ENCODE data around the gene CHD8. TPM values are rescaled to one million over a fixed set of nuclear protein-coding genes. Genes with fewer than 3 reads are reported as not detected.

Gene CHD8
- polyA plus RNA-seq, 3 donors: 8.2 to 34.2 (median 15.1) TPM

- DNase-seq: no peak
- peaks cover 64 to 86% of the 10 kb centered on the region in 2 donors for H3K36me3 Mint-ChIP-seq
- H3K4me1 ChIP-seq (ENCODE audit: control insufficient read depth in 1 of 2, insufficient read depth in 2 of 2, low read length in 2 of 2): no peaks in the 10 kb centered on the region
- no peaks in the 10 kb centered on the region for H3K9me3 ChIP-seq (replicated peaks in 1 of 2; ENCODE audit: control insufficient read depth in 1 of 2, insufficient read depth in 1 of 2, low read length in 2 of 2)
- no peak overlapping the region for H3K4me2 ChIP-seq (replicated peaks; ENCODE audit: extremely low read depth, low read length, poor library complexity, severe bottlenecking)
- no CpG with 5 or more reads among the region's 4 CpGs for WGBS (ENCODE audit: insufficient coverage)
- H3K36me3 ChIP-seq (replicated peaks in 1 of 2; ENCODE audit: control insufficient read depth in 1 of 2, insufficient read depth in 2 of 2, low read length in 2 of 2): peaks cover 72 to 89% of the 10 kb centered on the region in 2 donors
- H3K27ac Mint-ChIP-seq: peak overlapping the region in 1 of 7 donors; percentile 27
- H3K4me3 Mint-ChIP-seq: no peak overlapping the region
- H3K9ac ChIP-seq (ENCODE audit: insufficient read depth, low read length, poor library complexity, severe bottlenecking): no peak overlapping the region
- H3K27ac ChIP-seq (ENCODE audit: low read depth in 1 of 2, low read length in 2 of 2): no peak overlapping the region
- peaks cover 25% of the 10 kb centered on the region for H3K79me2 ChIP-seq (ENCODE audit: insufficient read depth, low read length)
- no peaks in the 10 kb centered on the region for H3K27me3 ChIP-seq (ENCODE audit: control insufficient read depth in 2 of 2, insufficient read depth in 2 of 2, low read length in 2 of 2)
- peaks cover 4% of the 10 kb centered on the region for H4K20me1 ChIP-seq (ENCODE audit: insufficient read depth, low read length)
- no peaks in the 10 kb centered on the region for H3K9me3 Mint-ChIP-seq
- intact Hi-C loops (cut with micrococcal nuclease): no loop called here
- no peak overlapping the region for H3K4me3 ChIP-seq (replicated peaks in 1 of 3; ENCODE audit: low read depth in 2 of 3, low read length in 3 of 3)
- H3K27me3 Mint-ChIP-seq (ENCODE audit: low read depth in 3 of 3): peaks cover 0 to 1% (median 0%) of the 10 kb centered on the region in 3 donors
- no peaks in the 10 kb centered on the region for H3K4me1 Mint-ChIP-seq
- H2AFZ ChIP-seq (ENCODE audit: insufficient read depth, low read depth, low read length, poor library complexity, severe bottlenecking): no peak overlapping the region
- TF ChIP-seq, protein P1, sequence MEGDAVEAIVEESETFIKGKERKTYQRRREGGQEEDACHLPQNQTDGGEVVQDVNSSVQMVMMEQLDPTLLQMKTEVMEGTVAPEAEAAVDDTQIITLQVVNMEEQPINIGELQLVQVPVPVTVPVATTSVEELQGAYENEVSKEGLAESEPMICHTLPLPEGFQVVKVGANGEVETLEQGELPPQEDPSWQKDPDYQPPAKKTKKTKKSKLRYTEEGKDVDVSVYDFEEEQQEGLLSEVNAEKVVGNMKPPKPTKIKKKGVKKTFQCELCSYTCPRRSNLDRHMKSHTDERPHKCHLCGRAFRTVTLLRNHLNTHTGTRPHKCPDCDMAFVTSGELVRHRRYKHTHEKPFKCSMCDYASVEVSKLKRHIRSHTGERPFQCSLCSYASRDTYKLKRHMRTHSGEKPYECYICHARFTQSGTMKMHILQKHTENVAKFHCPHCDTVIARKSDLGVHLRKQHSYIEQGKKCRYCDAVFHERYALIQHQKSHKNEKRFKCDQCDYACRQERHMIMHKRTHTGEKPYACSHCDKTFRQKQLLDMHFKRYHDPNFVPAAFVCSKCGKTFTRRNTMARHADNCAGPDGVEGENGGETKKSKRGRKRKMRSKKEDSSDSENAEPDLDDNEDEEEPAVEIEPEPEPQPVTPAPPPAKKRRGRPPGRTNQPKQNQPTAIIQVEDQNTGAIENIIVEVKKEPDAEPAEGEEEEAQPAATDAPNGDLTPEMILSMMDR (IDR thresholded peaks at IDR 0.05): no peak
Measured at GRCh38 chr14:21369949-21370679, 85.8 kb downstream of the CHD8 start.

DNA sequence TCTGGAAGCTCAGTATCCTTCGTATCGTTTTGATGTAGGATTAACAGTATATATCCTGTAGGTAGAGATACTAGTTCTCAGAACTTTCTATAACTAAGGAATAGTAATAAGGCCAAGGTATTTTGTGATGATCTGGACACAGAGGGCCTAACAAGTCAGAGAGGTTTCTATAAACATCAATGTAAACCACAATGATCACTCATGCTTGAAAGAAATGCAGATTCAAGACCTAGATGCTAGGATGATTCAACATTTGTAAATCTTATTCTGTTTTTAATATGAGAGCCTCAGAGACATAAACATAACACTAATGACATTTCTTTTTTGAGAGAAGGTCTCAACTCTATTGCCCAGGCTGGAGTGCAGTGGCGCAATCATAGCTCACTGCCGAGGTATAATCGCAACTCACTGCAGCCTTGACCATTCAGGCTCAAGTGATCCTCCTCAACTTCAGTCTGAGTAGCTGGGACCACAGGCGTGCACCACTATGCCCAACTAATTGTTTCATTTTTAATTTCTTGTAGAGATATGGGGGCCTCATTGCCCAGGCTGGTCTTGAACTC lies 88.3 kb downstream of the CHD8 start:
- Mint-ChIP-seq H3K36me3 (peaks cover 84 to 96% of the 10 kb centered on the region in 2 donors), H3K9me3 (no peaks in the 10 kb centered on the region), H3K27me3 (ENCODE audit: low read depth in 3 of 3) (peaks cover 0 to 2% (median 1%) of the 10 kb centered on the region in 3 donors), H3K4me3 (no peak overlapping the region), H3K27ac (peak overlapping the region in 2 of 7 donors; percentile 20 to 39), H3K4me1 (no peaks in the 10 kb centered on the region)
- no peaks in the 10 kb centered on the region for H4K20me1 ChIP-seq (ENCODE audit: insufficient read depth, low read length)
- peaks cover 94 to 100% of the 10 kb centered on the region in 2 donors for H3K36me3 ChIP-seq (replicated peaks in 1 of 2; ENCODE audit: control insufficient read depth in 1 of 2, insufficient read depth in 2 of 2, low read length in 2 of 2)
- peaks cover 3% of the 10 kb centered on the region for H3K79me2 ChIP-seq (ENCODE audit: insufficient read depth, low read length)
- TF ChIP-seq, protein P1 (IDR thresholded peaks at IDR 0.05): no peak
- no peaks in the 10 kb centered on the region for H3K27me3 ChIP-seq (ENCODE audit: control insufficient read depth in 2 of 2, insufficient read depth in 2 of 2, low read length in 2 of 2)
- no peak overlapping the region for H2AFZ ChIP-seq (ENCODE audit: insufficient read depth, low read depth, low read length, poor library complexity, severe bottlenecking)
- 89% methylated on average over 3 of the region's 6 CpGs for WGBS (ENCODE audit: insufficient coverage)
- H3K27ac ChIP-seq (ENCODE audit: low read depth in 1 of 2, low read length in 2 of 2): no peak overlapping the region
- intact Hi-C loops (cut with micrococcal nuclease): no loop called here
- no peaks in the 10 kb centered on the region for H3K9me3 ChIP-seq (replicated peaks in 1 of 2; ENCODE audit: control insufficient read depth in 1 of 2, insufficient read depth in 1 of 2, low read length in 2 of 2)
- no peak overlapping the region for H3K9ac ChIP-seq (ENCODE audit: insufficient read depth, low read length, poor library complexity, severe bottlenecking)
- no peaks in the 10 kb centered on the region for H3K4me1 ChIP-seq (ENCODE audit: control insufficient read depth in 1 of 2, insufficient read depth in 2 of 2, low read length in 2 of 2)
- H3K4me3 ChIP-seq (replicated peaks in 1 of 3; ENCODE audit: low read depth in 2 of 3, low read length in 3 of 3): no peak overlapping the region
- H3K4me2 ChIP-seq (replicated peaks; ENCODE audit: extremely low read depth, low read length, poor library complexity, severe bottlenecking): no peak overlapping the region
- no peak for DNase-seq

Measured in CD14-positive monocyte (primary cell).